ENCODE data around the gene SPAG7. TPM values are rescaled to one million over a fixed set of nuclear protein-coding genes. Genes with fewer than 3 reads are reported as not detected.

The SPAG7 gene
- total RNA-seq, 2 experiments from 2014 or later: 62.7 to 62.9 TPM

DNA sequence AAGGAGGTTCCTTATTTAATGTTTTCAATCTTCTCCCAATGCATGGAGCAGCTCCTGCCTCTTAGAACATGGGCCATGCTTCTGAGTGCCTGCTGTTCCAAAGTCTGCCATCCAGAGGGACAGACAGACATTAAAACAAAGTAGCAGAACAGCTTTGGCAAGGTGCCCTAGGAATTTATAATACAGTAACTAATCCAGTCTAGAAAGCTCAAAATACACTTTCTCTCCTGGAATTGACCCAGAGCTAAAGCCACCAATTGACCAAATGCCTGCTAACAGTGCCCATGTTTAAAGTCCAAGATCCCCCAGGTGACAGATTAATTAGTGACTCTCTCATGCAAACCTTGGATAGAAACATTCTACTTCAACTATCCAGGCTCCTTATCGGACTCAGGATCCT, 53.6 kb downstream of the SPAG7 start:
- POLR2A ChIA-PET: interaction anchor here (0.8 kb wide), 1 partner anchor 74 kb away, joined by 3 read pairs; the partner anchor contains the start of gene CAMTA2
- intact Hi-C loops (cut with micrococcal nuclease): no loop called here
- H3K9me3 Mint-ChIP-seq: no peaks in the 10 kb centered on the region
- ATAC-seq (no peak), DNase-seq (no peak)
- H3K36me3 Mint-ChIP-seq (ENCODE audit: low read depth): no peaks in the 10 kb centered on the region
- no peak overlapping the region for H3K4me3 Mint-ChIP-seq
- H3K4me1 Mint-ChIP-seq (ENCODE audit: low read depth): no peaks in the 10 kb centered on the region
- H3K27ac Mint-ChIP-seq: no peak overlapping the region
- no peaks in the 10 kb centered on the region for H3K27me3 Mint-ChIP-seq
- no peak for TF ChIP-seq CTCF (IDR thresholded peaks at IDR 0.05)
- CTCF ChIA-PET: interaction anchor here (1.5 to 3.2 kb wide), 4 partner anchors 11 to 204 kb away, joined by 3 to 19 read pairs (median 5); partner anchors contain the start of genes ARRB2 and CHRNE

Small RNA genes lying within 50 kb of the gene (microRNA-seq; reads per million reads assigned to microRNA genes)
- not detected for gene MIR6864 (ENCODE audit: borderline microRNAs expressed, borderline replicate concordance)
- gene MIR6865 (ENCODE audit: borderline microRNAs expressed, borderline replicate concordance): not detected

Other genes with a start within 250 kb of the SPAG7 start
- gene MED11, start 236.4 kb downstream of the SPAG7 start, total RNA-seq: 10 to 100 TPM; 19.0 to 23.8 TPM
- gene ZMYND15, start 228.0 kb downstream of the SPAG7 start, total RNA-seq: not detected
- 1 to 10 TPM; 2.0 to 2.5 TPM for gene CXCL16, start 227.9 kb downstream of the SPAG7 start, total RNA-seq
- not detected for gene TM4SF5, start 195.9 kb downstream of the SPAG7 start, total RNA-seq
- gene VMO1, start 181.5 kb downstream of the SPAG7 start, total RNA-seq: not detected
- gene GLTPD2, start 178.9 kb downstream of the SPAG7 start, total RNA-seq: not detected
- 100 to 1,000 TPM; 131 to 139 TPM for gene PSMB6, start 171.7 kb downstream of the SPAG7 start, total RNA-seq
- gene PLD2, start 160.7 kb downstream of the SPAG7 start, total RNA-seq: 1 to 10 TPM; 6.2 to 6.8 TPM
- 10 to 100 TPM; 50.8 to 51.5 TPM for gene MINK1, start 134.5 kb downstream of the SPAG7 start, total RNA-seq
- gene C17orf107, start 68.3 kb downstream of the SPAG7 start, total RNA-seq: 1 to 10 TPM; 3.0 to 3.6 TPM
- under 1 TPM; 0.45 to 0.78 TPM for gene CHRNE, start 64.7 kb downstream of the SPAG7 start, total RNA-seq
- gene GP1BA, start 35.5 kb downstream of the SPAG7 start, total RNA-seq: not detected
- gene SLC25A11, start 27.8 kb downstream of the SPAG7 start, total RNA-seq: 10 to 100 TPM; 80.8 to 87.0 TPM
- gene RNF167, start 27.5 kb downstream of the SPAG7 start, total RNA-seq: 100 to 1,000 TPM; 144 to 152 TPM
- 1,000 to 10,000 TPM; 1,726 to 1,759 TPM for gene PFN1, start 19.3 kb downstream of the SPAG7 start, total RNA-seq
- gene ENO3, start 16.7 kb downstream of the SPAG7 start, total RNA-seq: 10 to 100 TPM; 31.3 to 34.0 TPM
- gene CAMTA2, start 19.9 kb upstream of the SPAG7 start, total RNA-seq: 10 to 100 TPM; 91.5 to 99.0 TPM
- under 1 TPM in 1 of 2 experiments, not detected in 1; 0.63 TPM for gene INCA1, start 29.7 kb upstream of the SPAG7 start, total RNA-seq
- 10 to 100 TPM; 35.7 to 37.4 TPM for gene KIF1C, start 30.1 kb upstream of the SPAG7 start, total RNA-seq
- under 1 TPM; 0.13 to 0.14 TPM for gene SLC52A1, start 67.6 kb upstream of the SPAG7 start, total RNA-seq
- 1 to 10 TPM; 1.5 to 1.9 TPM for gene ZFP3, start 110.7 kb upstream of the SPAG7 start, total RNA-seq
- 10 to 100 TPM; 16.5 to 19.3 TPM for gene ZNF232, start 144.1 kb upstream of the SPAG7 start, total RNA-seq
- under 1 TPM; 0.04 to 0.07 TPM for gene USP6, start 148.2 kb upstream of the SPAG7 start, total RNA-seq
- 1 to 10 TPM; 7.7 to 8.7 TPM for gene ZNF594, start 224.1 kb upstream of the SPAG7 start, total RNA-seq